ENCODE data around the gene VPS11. TPM values are rescaled to one million over a fixed set of nuclear protein-coding genes. Genes with fewer than 3 reads are reported as not detected.

The VPS11 gene
- total RNA-seq, 2 donors from 2014 or later: 17.6 to 50.1 TPM

DNA sequence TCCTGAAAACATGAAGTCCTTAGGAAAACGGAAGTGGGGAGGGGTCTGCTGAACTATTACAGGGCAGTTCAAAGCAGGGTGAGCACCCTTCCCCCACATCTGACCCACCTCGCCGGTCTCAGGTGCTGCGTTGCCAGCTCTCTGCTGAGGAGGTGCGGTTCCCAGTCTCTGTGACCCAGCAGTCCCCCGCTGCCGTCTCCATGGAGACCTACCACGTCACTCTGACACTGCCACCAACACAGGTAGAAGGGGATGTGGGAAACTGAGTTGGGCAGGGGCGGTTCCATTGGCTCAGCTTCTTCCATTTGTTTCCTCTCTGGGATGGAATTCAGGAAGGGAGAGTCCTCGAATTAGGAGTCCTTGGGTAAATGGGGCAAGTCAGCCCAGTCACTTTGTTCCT is 42.8 kb downstream of the VPS11 start:
- Histone ChIP-seq H3K4me1 (peaks cover 27% of the 10 kb centered on the region), H3K36me3 (replicated peaks in 1 of 2; ENCODE audit: insufficient read depth in 1 of 2, low read depth in 2 of 2) (peaks cover 0 to 10% of the 10 kb centered on the region in 2 donors), H3K9me3 (no peaks in the 10 kb centered on the region), H3K27me3 (no peaks in the 10 kb centered on the region), H3K27ac (no peak overlapping the region), H3K4me3 (no peak overlapping the region)
- ATAC-seq: no peak
- DNase-seq: no peak
- TF ChIP-seq, protein P1, sequence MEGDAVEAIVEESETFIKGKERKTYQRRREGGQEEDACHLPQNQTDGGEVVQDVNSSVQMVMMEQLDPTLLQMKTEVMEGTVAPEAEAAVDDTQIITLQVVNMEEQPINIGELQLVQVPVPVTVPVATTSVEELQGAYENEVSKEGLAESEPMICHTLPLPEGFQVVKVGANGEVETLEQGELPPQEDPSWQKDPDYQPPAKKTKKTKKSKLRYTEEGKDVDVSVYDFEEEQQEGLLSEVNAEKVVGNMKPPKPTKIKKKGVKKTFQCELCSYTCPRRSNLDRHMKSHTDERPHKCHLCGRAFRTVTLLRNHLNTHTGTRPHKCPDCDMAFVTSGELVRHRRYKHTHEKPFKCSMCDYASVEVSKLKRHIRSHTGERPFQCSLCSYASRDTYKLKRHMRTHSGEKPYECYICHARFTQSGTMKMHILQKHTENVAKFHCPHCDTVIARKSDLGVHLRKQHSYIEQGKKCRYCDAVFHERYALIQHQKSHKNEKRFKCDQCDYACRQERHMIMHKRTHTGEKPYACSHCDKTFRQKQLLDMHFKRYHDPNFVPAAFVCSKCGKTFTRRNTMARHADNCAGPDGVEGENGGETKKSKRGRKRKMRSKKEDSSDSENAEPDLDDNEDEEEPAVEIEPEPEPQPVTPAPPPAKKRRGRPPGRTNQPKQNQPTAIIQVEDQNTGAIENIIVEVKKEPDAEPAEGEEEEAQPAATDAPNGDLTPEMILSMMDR (IDR thresholded peaks at IDR 0.05): no peak
- no peak for TF ChIP-seq POLR2A (IDR thresholded peaks at IDR 0.05)
- 80 to 94% methylated on average over 10 of the region's 10 CpGs for WGBS, 2 donors
- intact Hi-C loops (cut with DNase I): no loop called here

DNA sequence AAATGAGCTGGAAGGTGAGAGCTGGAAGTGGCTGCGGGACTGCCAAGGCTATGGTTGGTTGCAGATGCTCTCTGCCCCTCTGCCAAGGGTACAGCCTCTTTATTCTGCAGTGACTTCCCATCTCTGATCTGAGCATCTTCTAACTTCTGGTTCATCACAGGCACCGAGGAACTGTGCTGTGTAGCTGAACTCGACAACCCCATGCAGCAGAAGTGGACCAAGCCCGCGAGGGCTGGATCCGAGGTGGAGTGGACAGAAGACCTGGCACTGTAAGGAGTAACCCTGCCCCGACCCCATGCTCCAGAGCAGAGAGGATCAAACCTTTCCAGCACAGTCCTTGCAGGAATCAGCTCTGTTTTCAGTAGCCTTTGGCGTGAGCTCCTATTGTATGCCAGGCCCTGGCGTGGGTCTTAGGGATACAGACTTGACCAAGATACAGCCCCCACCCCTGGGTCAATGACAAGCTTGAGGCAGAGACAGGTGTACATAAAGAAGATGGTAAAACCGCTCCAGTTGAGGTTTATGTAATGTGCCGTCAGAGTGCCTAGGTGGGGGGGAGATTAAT is 43.8 kb downstream of the VPS11 start:
- no peak for DNase-seq
- peaks cover 0 to 10% of the 10 kb centered on the region in 2 donors for H3K36me3 ChIP-seq (replicated peaks in 1 of 2; ENCODE audit: insufficient read depth in 1 of 2, low read depth in 2 of 2)
- H3K27me3 ChIP-seq: no peaks in the 10 kb centered on the region
- peaks cover 24% of the 10 kb centered on the region for H3K4me1 ChIP-seq
- H3K4me3 ChIP-seq: no peak overlapping the region
- H3K27ac ChIP-seq: no peak overlapping the region
- no peak for ATAC-seq
- intact Hi-C loops (cut with DNase I): no loop called here
- TF ChIP-seq POLR2A (IDR thresholded peaks at IDR 0.05): no peak
- TF ChIP-seq, protein P1 (IDR thresholded peaks at IDR 0.05): no peak
- 88 to 91% methylated on average over 6 to 11 of the region's 11 CpGs for WGBS, 2 donors
- no peaks in the 10 kb centered on the region for H3K9me3 ChIP-seq

DNA sequence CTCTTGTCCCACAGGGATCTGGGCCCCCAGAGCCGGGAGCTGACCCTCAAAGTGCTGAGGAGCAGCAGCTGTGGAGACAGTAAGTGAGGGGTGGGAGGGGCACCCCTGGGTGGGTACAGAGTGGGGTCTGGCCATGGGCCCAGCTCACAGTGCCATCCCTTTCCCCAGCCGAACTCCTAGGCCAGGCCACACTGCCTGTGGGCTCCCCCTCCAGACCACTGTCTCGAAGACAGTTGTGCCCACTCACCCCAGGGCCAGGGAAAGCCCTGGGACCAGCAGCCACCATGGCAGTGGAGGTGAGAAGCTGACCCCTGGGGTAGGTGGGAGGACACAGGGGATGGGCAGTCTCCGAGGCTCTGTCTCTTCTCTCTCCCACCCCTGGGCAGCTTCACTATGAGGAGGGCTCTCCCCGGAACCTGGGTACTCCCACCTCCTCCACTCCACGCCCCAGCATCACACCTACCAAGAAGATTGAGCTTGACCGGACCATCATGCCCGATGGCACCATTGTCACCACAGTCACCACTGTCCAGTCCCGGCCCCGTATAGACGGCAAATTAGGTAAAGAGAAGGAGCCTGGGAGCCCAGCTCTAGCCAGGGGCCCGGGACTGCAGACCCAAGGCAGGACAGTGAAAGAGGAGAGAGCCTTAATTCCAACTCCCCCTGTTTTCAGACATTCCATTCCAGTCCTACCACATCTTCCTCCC is 44.8 kb downstream of the VPS11 start:
- no peak for TF ChIP-seq POLR2A (IDR thresholded peaks at IDR 0.05)
- TF ChIP-seq, protein P1 (IDR thresholded peaks at IDR 0.05): no peak
- ATAC-seq (no peak), DNase-seq (no peak)
- peaks cover 19% of the 10 kb centered on the region for H3K4me1 ChIP-seq
- no peaks in the 10 kb centered on the region for H3K9me3 ChIP-seq
- H3K36me3 ChIP-seq (replicated peaks in 1 of 2; ENCODE audit: insufficient read depth in 1 of 2, low read depth in 2 of 2): peaks cover 0 to 10% of the 10 kb centered on the region in 2 donors
- no peaks in the 10 kb centered on the region for H3K27me3 ChIP-seq
- no peak overlapping the region for H3K4me3 ChIP-seq
- WGBS, 2 donors: 88 to 90% methylated on average over 7 to 12 of the region's 12 CpGs
- intact Hi-C loops (cut with DNase I): no loop called here
- no peak overlapping the region for H3K27ac ChIP-seq

DNA sequence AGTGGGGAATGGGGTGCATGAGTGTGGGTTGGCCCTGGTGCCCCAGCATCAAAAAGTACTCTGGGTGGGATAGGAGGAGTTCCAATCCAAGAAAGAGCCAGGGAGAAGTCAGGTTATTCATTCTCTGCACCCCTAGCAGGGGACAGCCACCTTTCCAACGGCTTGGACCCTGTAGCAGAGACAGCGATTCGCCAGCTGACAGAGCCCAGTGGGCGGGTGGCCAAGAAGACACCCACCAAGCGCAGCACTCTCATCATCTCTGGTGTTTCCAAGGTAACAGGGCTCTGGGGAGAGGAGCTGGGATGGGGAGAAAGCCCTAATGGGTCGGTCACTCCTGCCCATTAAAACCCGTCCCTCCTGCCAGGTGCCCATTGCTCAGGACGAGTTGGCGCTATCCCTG is 46.1 kb downstream of the VPS11 start:
- WGBS, 2 donors: 94% methylated on average over 9 of the region's 9 CpGs
- Histone ChIP-seq H3K4me1 (peaks cover 11% of the 10 kb centered on the region), H3K9me3 (no peaks in the 10 kb centered on the region), H3K36me3 (replicated peaks in 1 of 2; ENCODE audit: insufficient read depth in 1 of 2, low read depth in 2 of 2) (peaks cover 0 to 10% of the 10 kb centered on the region in 2 donors), H3K4me3 (no peak overlapping the region), H3K27me3 (no peaks in the 10 kb centered on the region), H3K27ac (no peak overlapping the region)
- ATAC-seq (no peak), DNase-seq (no peak)
- intact Hi-C loops (cut with DNase I): no loop called here
- TF ChIP-seq, protein P1 (IDR thresholded peaks at IDR 0.05): no peak
- TF ChIP-seq POLR2A (IDR thresholded peaks at IDR 0.05): no peak

DNA sequence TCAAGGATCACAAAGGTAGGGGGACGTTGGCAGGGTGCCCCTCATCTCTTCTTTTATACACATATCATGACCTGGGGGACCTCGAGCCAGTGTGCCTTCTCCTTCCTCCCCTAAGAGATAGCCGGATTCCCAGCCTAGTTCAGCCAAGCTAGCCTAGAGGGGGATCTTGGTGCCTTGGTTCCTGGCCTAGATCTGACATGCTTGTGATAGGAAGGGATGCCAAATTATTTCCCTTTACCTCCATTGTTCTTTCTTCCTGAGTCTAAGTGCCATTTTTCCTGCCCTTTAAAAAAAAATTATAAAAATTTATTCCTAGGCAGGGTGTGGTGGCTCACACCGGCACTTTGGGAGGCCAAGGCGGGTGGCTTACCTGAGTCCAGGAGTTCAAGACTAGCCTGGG is 46.7 kb downstream of the VPS11 start:
- ATAC-seq (no peak), DNase-seq (no peak)
- Histone ChIP-seq H3K4me3 (no peak overlapping the region), H3K27me3 (no peaks in the 10 kb centered on the region), H3K4me1 (peaks cover 4% of the 10 kb centered on the region), H3K9me3 (no peaks in the 10 kb centered on the region), H3K36me3 (replicated peaks in 1 of 2; ENCODE audit: insufficient read depth in 1 of 2, low read depth in 2 of 2) (peaks cover 0 to 10% of the 10 kb centered on the region in 2 donors), H3K27ac (no peak overlapping the region)
- no peak for TF ChIP-seq POLR2A (IDR thresholded peaks at IDR 0.05)
- TF ChIP-seq, protein P1 (IDR thresholded peaks at IDR 0.05): no peak
- intact Hi-C loops (cut with DNase I): no loop called here
- 94 to 95% methylated on average over 4 to 5 of the region's 5 CpGs for WGBS, 2 donors
